Neural cell (in vitro differentiated cells): ENCODE data around the gene MTHFD1L. TPM values are rescaled to one million over a fixed set of nuclear protein-coding genes. Genes with fewer than 3 reads are reported as not detected.

Experiments used
- H2AFZ ChIP-seq: fragments of 200-600, 300-800 bp; sonication (generic), shearing (Covaris generic); 2 replicates; pipeline ENCODE4 v1.6.0; 2014; ENCODE audit warnings: low read depth, mild to moderate bottlenecking, antibody characterized with exemption, low read length, moderate library complexity
- H3F3A ChIP-seq: fragments of 200-600 bp; shearing (Covaris generic); 2 replicates; pipeline ENCODE4 v1.6.1; 2016; ENCODE audit warnings: mild to moderate bottlenecking, moderate library complexity, mixed read lengths, antibody characterized with exemption, low read length; ENCODE audit not compliant: insufficient read depth, poor library complexity, severe bottlenecking
- H3K27ac ChIP-seq: fragments of 200-600, 300-800 bp; sonication (generic), shearing (Covaris generic); 2 replicates; pipeline ENCODE4 v1.5.1; 2014; ENCODE audit warnings: mild to moderate bottlenecking, low read length, moderate library complexity
- H3K27me3 ChIP-seq: fragments of 300-800, 200-600 bp; sonication (generic), shearing (Covaris generic); 2 replicates; pipeline ENCODE4 v1.6.0; 2014; ENCODE audit warnings: mild to moderate bottlenecking, low read depth, low read length, moderate library complexity; ENCODE audit not compliant: insufficient read depth
- H3K36me3 ChIP-seq: fragments of 300-800, 200-600 bp; sonication (generic), shearing (Covaris generic); 2 replicates; pipeline ENCODE4 v1.5.1; 2014; ENCODE audit warnings: mild to moderate bottlenecking, antibody characterized with exemption, low read length, moderate library complexity; ENCODE audit not compliant: insufficient read depth
- H3K4me2 ChIP-seq: fragments of 300-800, 200-600 bp; sonication (generic), shearing (Covaris generic); 2 replicates; pipeline ENCODE4 v1.6.0; 2014; ENCODE audit warnings: mild to moderate bottlenecking, low read length
- H3K4me3 ChIP-seq: fragments of 300-800, 200-600 bp; sonication (generic), shearing (Covaris generic); 2 replicates; pipeline ENCODE4 v1.5.1; 2014; ENCODE audit warnings: mild to moderate bottlenecking, low read length, moderate library complexity
- H3K79me2 ChIP-seq: fragments of 200-600 bp; shearing (Covaris generic); replicated peaks from 2 replicates; pipeline ENCODE4 v1.6.0; 2014; ENCODE audit warnings: mild to moderate bottlenecking, low read length, moderate library complexity; ENCODE audit not compliant: insufficient read depth
- H3K9ac ChIP-seq: fragments of 300-800, 200-600 bp; sonication (generic), shearing (Covaris generic); 2 replicates; pipeline ENCODE4 v1.6.1; 2016; ENCODE audit warnings: mild to moderate bottlenecking, low read length, mixed read lengths
- H3K9me2 ChIP-seq: fragments of 200-600 bp; shearing (Covaris generic); 2 replicates; pipeline ENCODE4 v1.6.1; 2016; ENCODE audit warnings: mild to moderate bottlenecking, low read length, mixed read lengths; ENCODE audit not compliant: insufficient read depth
- H3K9me3 ChIP-seq: fragments of 200-600, 300-800 bp; sonication (generic), shearing (Covaris generic); 2 replicates; pipeline ENCODE4 v1.6.1; 2016; ENCODE audit warnings: mild to moderate bottlenecking, mixed run types, low read length, moderate library complexity, mixed read lengths
- H4K20me1 ChIP-seq: fragments of 200-600 bp; shearing (Covaris generic); 2 replicates; pipeline ENCODE4 v1.6.1; 2016; ENCODE audit warnings: mild to moderate bottlenecking, mixed run types; ENCODE audit not compliant: insufficient read depth
- CTCF ChIP-seq: fragments of 450-650 bp; IDR thresholded peaks from 2 replicates; pipeline ENCODE4 v1.5.1; 2014; ENCODE audit warnings: antibody characterized with exemption, mild to moderate bottlenecking, moderate library complexity; ENCODE audit not compliant: poor library complexity, severe bottlenecking
- EP300 ChIP-seq: fragments of 450-650 bp; conservative IDR thresholded peaks from 2 replicates; pipeline ENCODE4 v1.6.1; 2014; ENCODE audit warnings: antibody characterized with exemption, mild to moderate bottlenecking, moderate library complexity; ENCODE audit not compliant: poor library complexity, severe bottlenecking
- EZH2 ChIP-seq: fragments of 200-600, 300-800 bp; shearing (Covaris generic), sonication (generic); IDR thresholded peaks from 2 replicates; pipeline ENCODE4 v1.6.1; 2014; ENCODE audit warnings: antibody characterized with exemption, low read length, borderline replicate concordance, mild to moderate bottlenecking; ENCODE audit not compliant: insufficient read depth, poor library complexity, severe bottlenecking
- MXI1 ChIP-seq: fragments of 450-650 bp; conservative IDR thresholded peaks from 2 replicates; pipeline ENCODE4 v1.6.1; 2014; ENCODE audit warnings: antibody characterized with exemption, mild to moderate bottlenecking; ENCODE audit not compliant: poor library complexity, severe bottlenecking
- POLR2AphosphoS5 ChIP-seq: IDR thresholded peaks from 2 replicates; pipeline ENCODE4 v1.6.1; 2012
- RAD21 ChIP-seq: fragments of 450-650 bp; conservative IDR thresholded peaks from 2 replicates; pipeline ENCODE4 v1.6.1; 2014; ENCODE audit warnings: antibody characterized with exemption, mild to moderate bottlenecking, moderate library complexity
- REST ChIP-seq: IDR thresholded peaks from 2 replicates; pipeline ENCODE4 v1.6.1; 2012; ENCODE audit warnings: borderline replicate concordance
- SMC3 ChIP-seq: fragments of 450-650 bp; conservative IDR thresholded peaks from 2 replicates; pipeline ENCODE4 v1.6.1; 2014; ENCODE audit warnings: antibody characterized with exemption, mild to moderate bottlenecking, moderate library complexity; ENCODE audit not compliant: poor library complexity
- TAF1 ChIP-seq: IDR thresholded peaks from 2 replicates; pipeline ENCODE4 v1.6.1; 2012; ENCODE audit warnings: low read depth
- polyA plus RNA-seq: library from polyadenylated mRNA; depleted of rRNA; stranded (reverse); fragments of >200 nt; gene quantifications from 2 replicates; pipeline ENCODE4 v1.2.3, GENCODE V29; 2014

Gene MTHFD1L
- polyA plus RNA-seq, 1 donor from 2014 or later: 6.3 TPM

DNA sequence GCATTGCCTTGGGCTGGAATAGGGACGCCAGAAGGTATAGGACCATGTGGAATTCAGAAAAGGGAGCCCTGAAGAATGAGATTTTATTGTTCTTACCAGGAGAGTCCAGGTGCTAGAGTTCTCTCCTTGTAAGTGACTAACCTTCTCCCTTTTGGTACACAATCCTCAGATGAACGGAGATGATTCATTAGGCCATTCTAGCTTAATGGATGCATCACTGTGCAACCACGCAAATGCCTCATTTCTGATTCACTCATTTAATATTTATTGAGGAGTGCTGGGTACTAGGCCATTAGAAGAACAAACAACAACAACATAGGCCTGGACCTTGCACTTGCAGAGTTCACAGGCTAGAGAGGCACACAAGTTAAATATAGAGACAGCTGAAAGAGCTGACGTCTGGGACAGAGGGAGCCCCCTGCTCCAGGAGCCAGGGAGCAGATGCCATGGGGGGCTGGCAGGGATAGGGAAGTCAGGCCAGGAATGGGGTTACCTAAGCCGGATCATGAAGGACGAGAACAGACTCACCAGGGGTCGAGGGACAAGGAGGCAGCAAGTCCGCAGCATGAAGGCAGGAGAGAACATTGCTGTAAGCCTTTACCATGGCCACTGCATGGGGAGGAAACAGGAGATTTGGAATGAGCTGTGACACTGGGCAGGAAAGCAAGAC lies 194.7 kb downstream of the MTHFD1L start:
- H3K27me3 ChIP-seq: no peaks in the 10 kb centered on the region
- no peaks in the 10 kb centered on the region for H4K20me1 ChIP-seq
- no peak for TF ChIP-seq REST
- TF ChIP-seq SMC3: no peak
- no peak for TF ChIP-seq TAF1
- TF ChIP-seq POLR2AphosphoS5: no peak
- no peak for TF ChIP-seq CTCF
- TF ChIP-seq EZH2: no peak
- TF ChIP-seq EP300: no peak
- TF ChIP-seq RAD21: no peak
- TF ChIP-seq MXI1: no peak
- H3K9me3 ChIP-seq: no peaks in the 10 kb centered on the region
- no peak overlapping the region for H2AFZ ChIP-seq
- H3K4me3 ChIP-seq: no peak overlapping the region
- no peaks in the 10 kb centered on the region for H3K36me3 ChIP-seq
- H3K9me2 ChIP-seq: no peaks in the 10 kb centered on the region
- no peaks in the 10 kb centered on the region for H3K79me2 ChIP-seq
- no peaks in the 10 kb centered on the region for H3F3A ChIP-seq
- H3K27ac ChIP-seq: no peak overlapping the region
- H3K4me2 ChIP-seq: no peak overlapping the region
- no peak overlapping the region for H3K9ac ChIP-seq

GRCh38 chr6:151060766-151061531 lies 195.4 kb downstream of the MTHFD1L start:
- no peaks in the 10 kb centered on the region for H3K36me3 ChIP-seq
- no peaks in the 10 kb centered on the region for H3K9me3 ChIP-seq
- no peak overlapping the region for H3K4me2 ChIP-seq
- H3K27me3 ChIP-seq: no peaks in the 10 kb centered on the region
- no peak for TF ChIP-seq CTCF
- TF ChIP-seq EZH2: no peak
- no peak for TF ChIP-seq SMC3
- TF ChIP-seq EP300: no peak
- TF ChIP-seq TAF1: no peak
- H3K9me2 ChIP-seq: no peaks in the 10 kb centered on the region
- H3K27ac ChIP-seq: no peak overlapping the region
- no peaks in the 10 kb centered on the region for H3K79me2 ChIP-seq
- H3F3A ChIP-seq: no peaks in the 10 kb centered on the region
- H3K9ac ChIP-seq: no peak overlapping the region
- no peaks in the 10 kb centered on the region for H4K20me1 ChIP-seq
- H3K4me3 ChIP-seq: no peak overlapping the region
- H2AFZ ChIP-seq: no peak overlapping the region
